Measurements from ENCODE around the gene HDAC2.

GRCh38 chr6:113976806-113977205 lies 5.9 kb upstream of the HDAC2 start:
- TF ChIP-seq POLR2A (IDR thresholded peaks at IDR 0.05; ENCODE audit: low read depth) (no peak), CTCF (IDR thresholded peaks at IDR 0.05) (no peak), POLR2AphosphoS5 (IDR thresholded peaks at IDR 0.05) (no peak), EP300 (IDR thresholded peaks at IDR 0.05) (no peak)
